A549 (cell line): Measurements from ENCODE around the gene TEP1.

Experiments used
- BHLHE40 ChIP-seq: IDR thresholded peaks from 2 replicates; pipeline ENCODE4 v1.6.1; 2012; ENCODE audit warnings: low read depth, low read length, inconsistent platforms
- CEBPB ChIP-seq, 2 experiments: fragments of >200 bp in 1 of 2; sonication (Bioruptor Twin) in 1 of 2; formaldehyde crosslinking in 1 of 2; IDR thresholded peaks; 2 replicates each; pipeline ENCODE4 v1.6.1; 2012 to 2016
- CTCF ChIP-seq: fragments of >200 bp; sonication (Bioruptor Twin); formaldehyde crosslinking; IDR thresholded peaks from 3 replicates; pipeline ENCODE4 v1.5.1; 2016
- EP300 ChIP-seq, 2 experiments: fragments of >200 bp; sonication (Bioruptor Twin); formaldehyde crosslinking; IDR thresholded peaks; 2 replicates in 1 of 2; 3 replicates in 1 of 2; pipeline ENCODE4 v1.6.1; 2016 to 2017
- HOXB5 ChIP-seq: fragments of 250-450 bp; sonication (Bioruptor Pico); IDR thresholded peaks from 2 replicates; pipeline ENCODE4 v1.5.0; 2020; ENCODE audit warnings: mild to moderate bottlenecking, moderate library complexity
- MAX ChIP-seq: IDR thresholded peaks from 2 replicates; pipeline ENCODE4 v1.6.1; 2012
- POLR2A ChIP-seq: IDR thresholded peaks from 2 replicates; pipeline ENCODE4 v1.6.1; 2012; ENCODE audit warnings: mild to moderate bottlenecking, low read length
- RCOR1 ChIP-seq: fragments of 150-350 bp; IDR thresholded peaks from 2 replicates; pipeline ENCODE4 v1.6.1; 2014; ENCODE audit warnings: antibody characterized with exemption, low read length, low read depth
- SREBF2 ChIP-seq: fragments of 450-650 bp; IDR thresholded peaks from 2 replicates; pipeline ENCODE4 v1.6.1; 2014; ENCODE audit warnings: mild to moderate bottlenecking, moderate library complexity
- ZFP36 ChIP-seq: fragments of 450-650 bp; IDR thresholded peaks from 2 replicates; pipeline ENCODE4 v1.6.1; 2014; ENCODE audit warnings: borderline replicate concordance; ENCODE audit not compliant: partially characterized antibody
- TF ChIP-seq, protein P1 (sequence below): fragments of 450-650 bp; IDR thresholded peaks from 2 replicates; pipeline ENCODE4 v1.6.1; 2014; ENCODE audit warnings: antibody characterized with exemption

- TF ChIP-seq CTCF (no peak), POLR2A (peak; percentile 69), CEBPB (IDR thresholded peaks at IDR 0.05) (peak; percentile 50 to 81; a peak in 3 of 4 replicates), RCOR1 (no peak), BHLHE40 (peak; percentile 94), HOXB5 (CRISPR knock-in tag) (0 out of 2 replicates have a peak, but pooled peaks have one; percentile 39), MAX (peak; percentile 96), EP300 (IDR thresholded peaks at IDR 0.05) (no peak), SREBF2 (no peak), ZFP36 (no peak)
- TF ChIP-seq, protein P1, sequence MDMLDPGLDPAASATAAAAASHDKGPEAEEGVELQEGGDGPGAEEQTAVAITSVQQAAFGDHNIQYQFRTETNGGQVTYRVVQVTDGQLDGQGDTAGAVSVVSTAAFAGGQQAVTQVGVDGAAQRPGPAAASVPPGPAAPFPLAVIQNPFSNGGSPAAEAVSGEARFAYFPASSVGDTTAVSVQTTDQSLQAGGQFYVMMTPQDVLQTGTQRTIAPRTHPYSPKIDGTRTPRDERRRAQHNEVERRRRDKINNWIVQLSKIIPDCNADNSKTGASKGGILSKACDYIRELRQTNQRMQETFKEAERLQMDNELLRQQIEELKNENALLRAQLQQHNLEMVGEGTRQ, result peak; percentile 100
Measured at GRCh38 chr14:20461225-20462141, 48.2 kb upstream of the TEP1 start, which contains the start of gene PIP4P1.
